HepG2 (cell line): Measurements from ENCODE around the gene VIT. TPM values are rescaled to one million over a fixed set of nuclear protein-coding genes. Genes with fewer than 3 reads are reported as not detected.

ENCODE experiments used
- CEBPG ChIP-seq: IDR thresholded peaks from 2 replicates; pipeline ENCODE4 v1.6.1; 2016
- ELF3 ChIP-seq: IDR thresholded peaks from 2 replicates; pipeline ENCODE4 v1.6.1; 2016; ENCODE audit warnings: missing genetic modification reagents, missing compliant biosample characterization
- ERF ChIP-seq: IDR thresholded peaks from 2 replicates; pipeline ENCODE4 v1.6.1; 2018; ENCODE audit warnings: missing biosample characterization, missing genetic modification reagents
- GATAD2A ChIP-seq: IDR thresholded peaks from 2 replicates; pipeline ENCODE4 v1.6.1; 2016
- HMG20A ChIP-seq: IDR thresholded peaks from 2 replicates; pipeline ENCODE4 v1.6.1; 2016; ENCODE audit warnings: borderline replicate concordance
- ONECUT2 ChIP-seq: sonication (generic); formaldehyde crosslinking; IDR thresholded peaks from 2 replicates; pipeline ENCODE4 v1.4.0; 2020; ENCODE audit warnings: missing genetic modification reagents
- POLR2A ChIP-seq, 2 experiments: IDR thresholded peaks; 2 replicates each; pipeline ENCODE4 v1.6.1; 2011; ENCODE audit warnings: low read depth in 2 of 2, low read length in 2 of 2, mild to moderate bottlenecking in 1 of 2, moderate library complexity in 1 of 2; ENCODE audit not compliant: insufficient read depth in 1 of 2
- POLR2AphosphoS5 ChIP-seq: IDR thresholded peaks from 2 replicates; pipeline ENCODE4 v1.6.1; 2012; ENCODE audit warnings: low read depth, low read length
- RXRA ChIP-seq: sonication (generic); formaldehyde crosslinking; IDR thresholded peaks from 2 replicates; pipeline ENCODE4 v1.5.1; 2020; ENCODE audit warnings: missing genetic modification reagents
- SAP130 ChIP-seq: IDR thresholded peaks from 2 replicates; pipeline ENCODE4 v1.6.1; 2016; ENCODE audit warnings: low read depth
- SOX13 ChIP-seq, 3 experiments: fragments of 450-650 bp in 1 of 3; sonication (generic) in 1 of 3; formaldehyde crosslinking in 1 of 3; IDR thresholded peaks in 2 of 3; conservative IDR thresholded peaks in 1 of 3; 2 replicates each; pipeline versions ENCODE4 v1.5.0 to v1.6.1; 2016 to 2020; ENCODE audit warnings: antibody characterized with exemption in 1 of 3, mild to moderate bottlenecking in 1 of 3, missing compliant biosample characterization in 1 of 3, missing genetic modification reagents in 1 of 3, moderate library complexity in 1 of 3
- TBX3 ChIP-seq: fragments of 450-650 bp; IDR thresholded peaks from 2 replicates; pipeline ENCODE4 v1.6.1; 2017; ENCODE audit warnings: antibody characterized with exemption, mild to moderate bottlenecking, inconsistent platforms, borderline replicate concordance
- ZFP36L2 ChIP-seq: sonication (generic); formaldehyde crosslinking; IDR thresholded peaks from 2 replicates; pipeline ENCODE4 v1.4.0; 2020; ENCODE audit warnings: missing genetic modification reagents
- ZKSCAN1 ChIP-seq: fragments of 150-350 bp; IDR thresholded peaks from 2 replicates; pipeline ENCODE4 v1.6.1; 2014; ENCODE audit warnings: low read length
- ZNF335 ChIP-seq: sonication (generic); formaldehyde crosslinking; IDR thresholded peaks from 2 replicates; pipeline ENCODE4 v1.4.0; 2020; ENCODE audit warnings: missing genetic modification reagents
- ZNF672 ChIP-seq: sonication (generic); formaldehyde crosslinking; IDR thresholded peaks from 2 replicates; pipeline ENCODE4 v1.8.1; 2022; ENCODE audit warnings: missing genetic modification reagents
- ZNF781 ChIP-seq: sonication (generic); formaldehyde crosslinking; IDR thresholded peaks from 2 replicates; pipeline ENCODE4 v1.5.1; 2020; ENCODE audit warnings: borderline replicate concordance, mild to moderate bottlenecking, missing genetic modification reagents; ENCODE audit errors: not compliant biosample characterization
- polyA plus RNA-seq, 8 experiments: library from polyadenylated mRNA; depleted of rRNA in 3 of 8; stranded (reverse) in 7 of 8; unstranded in 1 of 8; fragments of >200 nt; fragmentation: Illumina TruSeq in 4 of 8; extraction: Trizol in 4 of 8; gene quantifications; 2 replicates each; pipeline versions ENCODE4 v1.2.1 to v1.2.3, GENCODE V29; 2011 to 2016; ENCODE audit warnings: low read depth in 4 of 8, missing spikeins in 1 of 8, mixed read lengths in 1 of 8; ENCODE audit not compliant: insufficient read depth in 1 of 8
- total RNA-seq, 5 experiments: library from RNA; depleted of rRNA; stranded (reverse); fragments of >200 nt; fragmentation: Illumina TruSeq; extraction: Trizol; gene quantifications; 2 replicates each; pipeline ENCODE4 v1.2.3, GENCODE V29; 2016; ENCODE audit warnings: low read depth in 1 of 5
- TF ChIP-seq, protein P1 (sequence below): IDR thresholded peaks from 2 replicates; pipeline ENCODE4 v1.6.1; 2012; ENCODE audit warnings: low read depth, low read length, improper control_type of control experiment
- TF ChIP-seq, protein P2 (sequence below): sonication (generic); formaldehyde crosslinking; IDR thresholded peaks from 2 replicates; pipeline ENCODE4 v1.4.0; 2020; ENCODE audit warnings: mild to moderate bottlenecking, missing genetic modification reagents, borderline replicate concordance
- TF ChIP-seq, protein P3 (sequence below): sonication (generic); formaldehyde crosslinking; IDR thresholded peaks from 2 replicates; pipeline ENCODE4 v1.4.0; 2020; ENCODE audit warnings: missing genetic modification reagents, mild to moderate bottlenecking, borderline replicate concordance
- TF ChIP-seq, protein P4 (sequence below): sonication (generic); formaldehyde crosslinking; IDR thresholded peaks from 2 replicates; pipeline ENCODE4 v1.4.0; 2020; ENCODE audit warnings: mild to moderate bottlenecking, low read depth, missing genetic modification reagents

VIT gene
- total and polyA plus RNA-seq, 2 of the 13 experiments (the other 11 are each of a cell fraction or from before 2014, with no cell fraction given): not detected

DNA sequence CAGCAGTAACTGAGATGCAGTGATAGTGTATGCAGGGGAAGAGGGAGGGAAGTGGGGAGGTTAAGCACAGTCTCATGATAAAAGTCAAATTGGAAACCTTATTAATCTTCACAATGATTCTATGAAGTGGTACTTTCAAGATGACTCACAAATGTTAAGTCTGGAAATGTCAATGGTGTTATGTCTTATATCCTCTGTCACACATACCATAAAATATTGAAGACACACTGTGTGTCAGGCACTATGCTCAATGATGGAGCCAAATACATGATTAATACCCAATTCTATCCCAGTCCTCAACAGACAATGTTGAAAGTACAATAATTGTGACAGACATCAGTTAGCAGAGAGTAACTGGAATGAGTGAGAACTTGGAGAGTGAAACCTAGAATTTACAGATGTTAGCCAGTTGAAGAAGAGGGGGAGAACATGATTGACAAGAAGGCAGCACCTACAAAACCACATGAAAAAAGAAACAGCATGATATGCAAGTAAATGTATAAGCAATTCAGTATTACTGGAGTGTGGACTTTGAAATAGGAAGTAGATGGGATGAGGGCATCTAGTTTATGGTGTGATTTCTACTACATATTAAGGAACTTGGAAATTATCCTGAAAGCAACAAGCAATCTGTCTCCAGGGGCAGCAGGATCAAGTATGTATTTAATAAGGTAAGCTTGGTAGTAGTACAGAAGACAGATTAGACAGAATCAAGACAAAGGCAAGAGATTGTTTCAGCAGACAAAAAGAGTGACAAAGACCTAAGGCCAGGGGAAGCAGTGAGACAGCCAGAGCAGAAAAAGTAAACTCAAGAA, 162.3 kb downstream of the VIT start (continued):
- TF ChIP-seq TBX3 (peak; percentile 51; the same call in 1 of the 2 replicates), ERF (CRISPR knock-in tag) (0 out of 2 replicates have a peak, but pooled peaks have one; percentile 45), ZNF335 (no peak), RXRA (CRISPR knock-in tag) (no peak), SOX13 (IDR thresholded peaks at IDR 0.05) (no peak), SOX13 (CRISPR knock-in tag; conservative IDR thresholded peaks at IDR 0.05 in 1 of 2, IDR thresholded peaks at IDR 0.05 in 1 of 2) (peak in 1 of 2 experiments; percentile 27; a peak in 1 of 4 replicates), ELF3 (CRISPR knock-in tag) (peak; percentile 33; the same call in 1 of the 2 replicates), ONECUT2 (no peak), CEBPG (CRISPR knock-in tag) (0 out of 2 replicates have a peak, but pooled peaks have one; percentile 1), POLR2AphosphoS5 (peak; percentile 51), ZNF781 (CRISPR knock-in tag) (no peak), ZNF672 (CRISPR knock-in tag) (no peak), HMG20A (CRISPR knock-in tag) (0 out of 2 replicates have a peak, but pooled peaks have one; percentile 16), GATAD2A (peak; percentile 32; the same call in 1 of the 2 replicates), ZKSCAN1 (peak; percentile 78), SAP130 (CRISPR knock-in tag) (peak; percentile 48), POLR2A (IDR thresholded peaks at IDR 0.05; ENCODE audit: insufficient read depth in 1 of 2, low read depth in 2 of 2, low read length in 2 of 2) (peak in 1 of 2 experiments; percentile 49; a peak in 2 of 4 replicates), ZFP36L2 (CRISPR knock-in tag) (no peak)
- TF ChIP-seq, protein P1, sequence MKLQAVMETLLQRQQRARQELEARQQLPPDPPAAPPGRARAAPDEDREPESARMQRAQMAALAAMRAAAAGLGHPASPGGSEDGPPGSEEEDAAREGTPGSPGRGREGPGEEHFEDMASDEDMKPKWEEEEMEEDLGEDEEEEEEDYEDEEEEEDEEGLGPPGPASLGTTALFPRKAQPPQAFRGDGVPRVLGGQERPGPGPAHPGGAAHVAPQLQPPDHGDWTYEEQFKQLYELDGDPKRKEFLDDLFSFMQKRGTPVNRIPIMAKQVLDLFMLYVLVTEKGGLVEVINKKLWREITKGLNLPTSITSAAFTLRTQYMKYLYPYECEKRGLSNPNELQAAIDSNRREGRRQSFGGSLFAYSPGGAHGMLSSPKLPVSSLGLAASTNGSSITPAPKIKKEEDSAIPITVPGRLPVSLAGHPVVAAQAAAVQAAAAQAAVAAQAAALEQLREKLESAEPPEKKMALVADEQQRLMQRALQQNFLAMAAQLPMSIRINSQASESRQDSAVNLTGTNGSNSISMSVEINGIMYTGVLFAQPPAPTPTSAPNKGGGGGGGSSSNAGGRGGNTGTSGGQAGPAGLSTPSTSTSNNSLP: peak; percentile 81
- TF ChIP-seq, protein P2, sequence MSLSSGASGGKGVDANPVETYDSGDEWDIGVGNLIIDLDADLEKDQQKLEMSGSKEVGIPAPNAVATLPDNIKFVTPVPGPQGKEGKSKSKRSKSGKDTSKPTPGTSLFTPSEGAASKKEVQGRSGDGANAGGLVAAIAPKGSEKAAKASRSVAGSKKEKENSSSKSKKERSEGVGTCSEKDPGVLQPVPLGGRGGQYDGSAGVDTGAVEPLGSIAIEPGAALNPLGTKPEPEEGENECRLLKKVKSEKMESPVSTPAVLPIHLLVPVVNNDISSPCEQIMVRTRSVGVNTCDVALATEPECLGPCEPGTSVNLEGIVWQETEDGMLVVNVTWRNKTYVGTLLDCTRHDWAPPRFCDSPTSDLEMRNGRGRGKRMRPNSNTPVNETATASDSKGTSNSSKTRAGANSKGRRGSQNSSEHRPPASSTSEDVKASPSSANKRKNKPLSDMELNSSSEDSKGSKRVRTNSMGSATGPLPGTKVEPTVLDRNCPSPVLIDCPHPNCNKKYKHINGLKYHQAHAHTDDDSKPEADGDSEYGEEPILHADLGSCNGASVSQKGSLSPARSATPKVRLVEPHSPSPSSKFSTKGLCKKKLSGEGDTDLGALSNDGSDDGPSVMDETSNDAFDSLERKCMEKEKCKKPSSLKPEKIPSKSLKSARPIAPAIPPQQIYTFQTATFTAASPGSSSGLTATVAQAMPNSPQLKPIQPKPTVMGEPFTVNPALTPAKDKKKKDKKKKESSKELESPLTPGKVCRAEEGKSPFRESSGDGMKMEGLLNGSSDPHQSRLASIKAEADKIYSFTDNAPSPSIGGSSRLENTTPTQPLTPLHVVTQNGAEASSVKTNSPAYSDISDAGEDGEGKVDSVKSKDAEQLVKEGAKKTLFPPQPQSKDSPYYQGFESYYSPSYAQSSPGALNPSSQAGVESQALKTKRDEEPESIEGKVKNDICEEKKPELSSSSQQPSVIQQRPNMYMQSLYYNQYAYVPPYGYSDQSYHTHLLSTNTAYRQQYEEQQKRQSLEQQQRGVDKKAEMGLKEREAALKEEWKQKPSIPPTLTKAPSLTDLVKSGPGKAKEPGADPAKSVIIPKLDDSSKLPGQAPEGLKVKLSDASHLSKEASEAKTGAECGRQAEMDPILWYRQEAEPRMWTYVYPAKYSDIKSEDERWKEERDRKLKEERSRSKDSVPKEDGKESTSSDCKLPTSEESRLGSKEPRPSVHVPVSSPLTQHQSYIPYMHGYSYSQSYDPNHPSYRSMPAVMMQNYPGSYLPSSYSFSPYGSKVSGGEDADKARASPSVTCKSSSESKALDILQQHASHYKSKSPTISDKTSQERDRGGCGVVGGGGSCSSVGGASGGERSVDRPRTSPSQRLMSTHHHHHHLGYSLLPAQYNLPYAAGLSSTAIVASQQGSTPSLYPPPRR: peak; percentile 49; the same call in 1 of the 2 replicates
- TF ChIP-seq, protein P3, sequence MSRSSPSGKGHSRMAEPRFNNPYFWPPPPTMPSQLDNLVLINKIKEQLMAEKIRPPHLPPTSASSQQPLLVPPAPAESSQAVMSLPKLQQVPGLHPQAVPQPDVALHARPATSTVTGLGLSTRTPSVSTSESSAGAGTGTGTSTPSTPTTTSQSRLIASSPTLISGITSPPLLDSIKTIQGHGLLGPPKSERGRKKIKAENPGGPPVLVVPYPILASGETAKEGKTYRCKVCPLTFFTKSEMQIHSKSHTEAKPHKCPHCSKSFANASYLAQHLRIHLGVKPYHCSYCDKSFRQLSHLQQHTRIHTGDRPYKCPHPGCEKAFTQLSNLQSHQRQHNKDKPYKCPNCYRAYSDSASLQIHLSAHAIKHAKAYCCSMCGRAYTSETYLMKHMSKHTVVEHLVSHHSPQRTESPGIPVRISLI (CRISPR knock-in tag): 0 out of 2 replicates have a peak, but pooled peaks have one; percentile 12
- TF ChIP-seq, protein P4, sequence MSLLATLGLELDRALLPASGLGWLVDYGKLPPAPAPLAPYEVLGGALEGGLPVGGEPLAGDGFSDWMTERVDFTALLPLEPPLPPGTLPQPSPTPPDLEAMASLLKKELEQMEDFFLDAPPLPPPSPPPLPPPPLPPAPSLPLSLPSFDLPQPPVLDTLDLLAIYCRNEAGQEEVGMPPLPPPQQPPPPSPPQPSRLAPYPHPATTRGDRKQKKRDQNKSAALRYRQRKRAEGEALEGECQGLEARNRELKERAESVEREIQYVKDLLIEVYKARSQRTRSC (CRISPR knock-in tag): no peak
